ENCODE data around the gene ZNF784.
A peak's percentile ranks its signal among the peaks of the same experiment; 100 is the strongest.

ZNF784 gene

GRCh38 chr19:55599468-55599841 lies 24.9 kb downstream of the ZNF784 start, which contains the start of gene FIZ1:
Gene FIZ1, minus strand, starts transcription at chr19:55599517. Its CDS starts 1,652 bp downstream, at chr19:55597865.
- CTCF ChIA-PET = interaction anchor here (0.6 to 2.9 kb wide), 9 partner anchors 12 to 1174 kb away, joined by 3 to 9 read pairs (median 3); no protein-coding TSS in a partner anchor
- Histone ChIP-seq H3K36me3 (ENCODE audit: control insufficient read depth in 2 of 2, insufficient read depth in 1 of 2, low read length in 2 of 2) (peaks cover 10 to 28% of the 10 kb centered on the region in 2 experiments), H3K27ac (ENCODE audit: extremely low read depth, low read depth, low read length) (peak within 1 kb of the TSS; percentile 97), H3K4me3 (ENCODE audit: low read depth, low read length) (peak within 1 kb of the TSS; percentile 97), H3K4me1 (ENCODE audit: control insufficient read depth, insufficient read depth, low read length) (peaks cover 3% of the 10 kb centered on the region; the same call in 1 of the 2 replicates), H3K9me3 (ENCODE audit: control insufficient read depth, insufficient read depth, low read depth, low read length) (no peaks in the 10 kb centered on the region)
- POLR2A ChIA-PET = interaction anchor here (0.6 to 4.4 kb wide), 37 partner anchors 10 to 483 kb away, joined by 3 to 71 read pairs (median 5); partner anchors contain the start of genes CCDC106, HSPBP1, ISOC2 and KMT5C
- TF ChIP-seq ZNF513 (tag by site-specific recombination; IDR thresholded peaks at IDR 0.05) (peak; percentile 62), AEBP2 (tag by site-specific recombination; IDR thresholded peaks at IDR 0.05; ENCODE audit: borderline replicate concordance) (no peak), ZNF366 (tag by site-specific recombination; conservative IDR thresholded peaks at IDR 0.05) (peak; percentile 100), KLF7 (tag by site-specific recombination; IDR thresholded peaks at IDR 0.05; ENCODE audit: borderline replicate concordance) (peak; percentile 88), ZXDB (tag by site-specific recombination; IDR thresholded peaks at IDR 0.05) (peak; percentile 94; the same call in 1 of the 2 replicates), ZBTB8A (tag by site-specific recombination; IDR thresholded peaks at IDR 0.05) (peak; percentile 43; the same call in 1 of the 2 replicates), ZFP69B (tag by site-specific recombination; IDR thresholded peaks at IDR 0.05) (0 out of 2 replicates have a peak, but pooled peaks have one; percentile 6), ZNF518A (tag by site-specific recombination; conservative IDR thresholded peaks at IDR 0.05; ENCODE audit: low read depth) (peak; percentile 85), ZNF394 (tag by site-specific recombination; IDR thresholded peaks at IDR 0.05; ENCODE audit: borderline replicate concordance) (peak; percentile 46; the same call in 1 of the 2 replicates), ZNF2 (tag by site-specific recombination; IDR thresholded peaks at IDR 0.05) (no peak), ZNF629 (tag by site-specific recombination; IDR thresholded peaks at IDR 0.05) (peak; percentile 83), KLF1 (tag by site-specific recombination; IDR thresholded peaks at IDR 0.05) (peak; percentile 71), KLF9 (tag by site-specific recombination; IDR thresholded peaks at IDR 0.05; ENCODE audit: low read depth) (no peak; the same call in 1 of the 2 replicates), ZNF132 (tag by site-specific recombination; IDR thresholded peaks at IDR 0.05; ENCODE audit: borderline replicate concordance) (no peak), KLF16 (tag by site-specific recombination; IDR thresholded peaks at IDR 0.05) (peak; percentile 1), ZNF266 (tag by site-specific recombination; IDR thresholded peaks at IDR 0.05; ENCODE audit: low read depth) (no peak), ZNF707 (tag by site-specific recombination; IDR thresholded peaks at IDR 0.05) (no peak), ZNF692 (tag by site-specific recombination; IDR thresholded peaks at IDR 0.05) (peak; percentile 38; the same call in 1 of the 2 replicates), ZNF658 (tag by site-specific recombination; IDR thresholded peaks at IDR 0.05) (no peak), ZSCAN30 (tag by site-specific recombination; IDR thresholded peaks at IDR 0.05) (no peak), ZFP37 (tag by site-specific recombination; IDR thresholded peaks at IDR 0.05) (0 out of 2 replicates have a peak, but pooled peaks have one; percentile 68), ZNF777 (tag by site-specific recombination; IDR thresholded peaks at IDR 0.05; ENCODE audit: borderline replicate concordance) (no peak), ZNF324 (tag by site-specific recombination; IDR thresholded peaks at IDR 0.05) (no peak; the same call in 1 of the 2 replicates), PRDM1 (tag by site-specific recombination; IDR thresholded peaks at IDR 0.05) (peak; percentile 95), ZNF169 (tag by site-specific recombination; IDR thresholded peaks at IDR 0.05) (no peak), ZNF335 (tag by site-specific recombination; conservative IDR thresholded peaks at IDR 0.05) (peak; percentile 99; the same call in 1 of the 2 replicates)
- TF ChIP-seq, protein P1, sequence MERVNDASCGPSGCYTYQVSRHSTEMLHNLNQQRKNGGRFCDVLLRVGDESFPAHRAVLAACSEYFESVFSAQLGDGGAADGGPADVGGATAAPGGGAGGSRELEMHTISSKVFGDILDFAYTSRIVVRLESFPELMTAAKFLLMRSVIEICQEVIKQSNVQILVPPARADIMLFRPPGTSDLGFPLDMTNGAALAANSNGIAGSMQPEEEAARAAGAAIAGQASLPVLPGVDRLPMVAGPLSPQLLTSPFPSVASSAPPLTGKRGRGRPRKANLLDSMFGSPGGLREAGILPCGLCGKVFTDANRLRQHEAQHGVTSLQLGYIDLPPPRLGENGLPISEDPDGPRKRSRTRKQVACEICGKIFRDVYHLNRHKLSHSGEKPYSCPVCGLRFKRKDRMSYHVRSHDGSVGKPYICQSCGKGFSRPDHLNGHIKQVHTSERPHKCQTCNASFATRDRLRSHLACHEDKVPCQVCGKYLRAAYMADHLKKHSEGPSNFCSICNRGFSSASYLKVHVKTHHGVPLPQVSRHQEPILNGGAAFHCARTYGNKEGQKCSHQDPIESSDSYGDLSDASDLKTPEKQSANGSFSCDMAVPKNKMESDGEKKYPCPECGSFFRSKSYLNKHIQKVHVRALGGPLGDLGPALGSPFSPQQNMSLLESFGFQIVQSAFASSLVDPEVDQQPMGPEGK (tag by site-specific recombination; IDR thresholded peaks at IDR 0.05) = peak; percentile 98
